Body of pancreas (tissue), 4 donors: ENCODE results near the gene LOXL4.

Experiments used
- CTCF ChIP-seq, 7 experiments: fragments of 450-650 bp in 4 of 7; fragments of 200-600 bp in 3 of 7; sonication (generic) in 3 of 7; IDR thresholded peaks; one replicate each; pipeline ENCODE4 v1.5.1; 2016 to 2019; ENCODE audit warnings: antibody characterized with exemption in 7 of 7
- POLR2A ChIP-seq, 3 donors: fragments of 450-650 bp; IDR thresholded peaks; one replicate each; pipeline ENCODE4 v1.6.1; 2016; ENCODE audit warnings: antibody characterized with exemption in 3 of 3, mild to moderate bottlenecking in 2 of 3

DNA sequence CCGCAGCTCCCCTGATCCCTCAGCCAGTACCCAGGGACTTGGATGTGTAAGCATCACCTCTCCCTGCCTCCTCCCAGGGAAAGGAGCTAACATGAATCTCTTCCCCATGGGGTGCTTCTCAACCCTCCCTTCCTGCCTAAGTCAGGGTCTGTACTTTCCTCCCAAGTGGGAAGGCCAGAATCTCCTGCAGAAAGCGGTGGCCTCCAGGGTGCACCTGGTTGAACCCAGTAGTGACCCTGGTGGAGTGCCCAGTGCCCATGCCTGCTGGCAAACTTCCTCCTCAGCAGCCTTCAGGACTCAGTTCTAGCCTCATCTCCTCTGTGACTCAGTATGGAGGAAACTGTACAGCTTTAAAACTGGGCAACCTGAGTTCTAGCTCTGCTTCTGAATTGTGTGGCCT is 2.8 kb upstream of the LOXL4 start:
- TF ChIP-seq CTCF (IDR thresholded peaks at IDR 0.05) (no peak), POLR2A (IDR thresholded peaks at IDR 0.05) (no peak)
